ENCODE data around the gene NEURL3. TPM values are rescaled to one million over a fixed set of nuclear protein-coding genes. Genes with fewer than 3 reads are reported as not detected.

Gene NEURL3
- total and polyA plus RNA-seq, 2 donors (not counting 1 experiment from before 2014, with no cell fraction given), result not detected

- H3K27ac ChIP-seq (ENCODE audit: low read length in 2 of 2), result no peak overlapping the region
- no peak overlapping the region for H3K4me3 ChIP-seq (ENCODE audit: control extremely low read depth in 1 of 5, extremely low read depth in 1 of 5, insufficient read depth in 1 of 5, low read depth in 2 of 5, low read length in 4 of 5)
- H3K79me2 ChIP-seq (ENCODE audit: control insufficient read depth, insufficient read depth, low read length), result peaks cover 27% of the 10 kb centered on the region
- peaks cover 24% of the 10 kb centered on the region for H4K20me1 ChIP-seq (ENCODE audit: control insufficient read depth, insufficient read depth, low read length, poor library complexity, severe bottlenecking)
- H3K9ac ChIP-seq (ENCODE audit: low read length), result no peak overlapping the region
- H3K27me3 Mint-ChIP-seq, result no peaks in the 10 kb centered on the region
- H3K4me1 Mint-ChIP-seq, result peaks cover 47% of the 10 kb centered on the region
- peaks cover 38 to 54% of the 10 kb centered on the region in 2 donors for H3K4me1 ChIP-seq (ENCODE audit: control insufficient read depth in 2 of 2, insufficient read depth in 2 of 2, low read length in 2 of 2)
- no peaks in the 10 kb centered on the region for H3K36me3 ChIP-seq (replicated peaks in 1 of 2; ENCODE audit: control extremely low read depth in 1 of 2, control insufficient read depth in 1 of 2, extremely low read depth in 1 of 2, insufficient read depth in 2 of 2, low read length in 1 of 2)
- H3K27me3 ChIP-seq (replicated peaks in 1 of 4; ENCODE audit: control extremely low read depth in 1 of 4, control insufficient read depth in 3 of 4, insufficient read depth in 4 of 4, low read length in 3 of 4), result no peaks in the 10 kb centered on the region
- no peak overlapping the region for H3K4me3 Mint-ChIP-seq
- TF ChIP-seq EZH2 (IDR thresholded peaks at IDR 0.05; ENCODE audit: borderline replicate concordance, insufficient read depth, low read depth, low read length, poor library complexity, severe bottlenecking) (no peak), CTCF (IDR thresholded peaks at IDR 0.05) (no peak)
- no peak overlapping the region for H3K27ac Mint-ChIP-seq
- POLR2A ChIA-PET, result no interaction called here
- no peaks in the 10 kb centered on the region for H3K9me3 ChIP-seq (ENCODE audit: control extremely low read depth in 1 of 3, control insufficient read depth in 2 of 3, insufficient read depth in 1 of 3, low read length in 2 of 3)
- WGBS (ENCODE audit: insufficient coverage), result 100% methylated on average over 2 of the region's 5 CpGs
- DNase-seq, result no peak
- H3K4me2 ChIP-seq (replicated peaks; ENCODE audit: low read depth, low read length, poor library complexity, severe bottlenecking), result no peak overlapping the region
- ATAC-seq (ENCODE audit: low read depth), result no peak
- intact Hi-C loops (cut with micrococcal nuclease), result loop anchor here (5.0 to 10.0 kb wide), 4 partner anchors 210 to 323 kb away; partner anchors contain the start of genes ANKRD39, CNNM3, CNNM4 and ITPRIPL1
- H2AFZ ChIP-seq (ENCODE audit: insufficient read depth, low read depth, low read length, poor library complexity, severe bottlenecking), result no peak overlapping the region
- CTCF ChIA-PET, result interaction anchor here (1.5 to 9.1 kb wide), 4 partner anchors 8 to 20 kb away, joined by 3 to 84 read pairs (median 10); no protein-coding TSS in a partner anchor
- H3K9me3 Mint-ChIP-seq (ENCODE audit: insufficient read depth), result no peaks in the 10 kb centered on the region
Measured at GRCh38 chr2:96534701-96535181, 29.6 kb upstream of the NEURL3 start.

- Mint-ChIP-seq H3K4me1 (peaks cover 43% of the 10 kb centered on the region), H3K9me3 (ENCODE audit: insufficient read depth) (no peaks in the 10 kb centered on the region), H3K27ac (no peak overlapping the region), H3K4me3 (no peak overlapping the region), H3K27me3 (no peaks in the 10 kb centered on the region)
- 100% methylated on average over 1 of the region's 4 CpGs for WGBS (ENCODE audit: insufficient coverage)
- no peak overlapping the region for H3K4me3 ChIP-seq (ENCODE audit: control extremely low read depth in 1 of 5, extremely low read depth in 1 of 5, insufficient read depth in 1 of 5, low read depth in 2 of 5, low read length in 4 of 5)
- H4K20me1 ChIP-seq (ENCODE audit: control insufficient read depth, insufficient read depth, low read length, poor library complexity, severe bottlenecking), result peaks cover 18% of the 10 kb centered on the region
- DNase-seq, result no peak
- H3K36me3 ChIP-seq (replicated peaks in 1 of 2; ENCODE audit: control extremely low read depth in 1 of 2, control insufficient read depth in 1 of 2, extremely low read depth in 1 of 2, insufficient read depth in 2 of 2, low read length in 1 of 2), result no peaks in the 10 kb centered on the region
- H3K79me2 ChIP-seq (ENCODE audit: control insufficient read depth, insufficient read depth, low read length), result peaks cover 21% of the 10 kb centered on the region
- intact Hi-C loops (cut with micrococcal nuclease), result loop anchor here (10.0 kb wide), 1 partner anchor 209 kb away; the partner anchor contains the start of gene ITPRIPL1
- no peaks in the 10 kb centered on the region for H3K27me3 ChIP-seq (replicated peaks in 1 of 4; ENCODE audit: control extremely low read depth in 1 of 4, control insufficient read depth in 3 of 4, insufficient read depth in 4 of 4, low read length in 3 of 4)
- H3K27ac ChIP-seq (ENCODE audit: low read length in 2 of 2), result no peak overlapping the region
- H2AFZ ChIP-seq (ENCODE audit: insufficient read depth, low read depth, low read length, poor library complexity, severe bottlenecking), result no peak overlapping the region
- no peak overlapping the region for H3K9ac ChIP-seq (ENCODE audit: low read length)
- no peak for TF ChIP-seq EZH2 (IDR thresholded peaks at IDR 0.05; ENCODE audit: borderline replicate concordance, insufficient read depth, low read depth, low read length, poor library complexity, severe bottlenecking)
- TF ChIP-seq CTCF (IDR thresholded peaks at IDR 0.05), result no peak
- ATAC-seq (ENCODE audit: low read depth), result no peak
- peaks cover 32 to 48% of the 10 kb centered on the region in 2 donors for H3K4me1 ChIP-seq (ENCODE audit: control insufficient read depth in 2 of 2, insufficient read depth in 2 of 2, low read length in 2 of 2)
- H3K4me2 ChIP-seq (replicated peaks; ENCODE audit: low read depth, low read length, poor library complexity, severe bottlenecking), result no peak overlapping the region
- POLR2A ChIA-PET, result no interaction called here
- CTCF ChIA-PET, result interaction anchor here (0.5 to 9.1 kb wide), 5 partner anchors 11 to 1125 kb away, joined by 3 to 84 read pairs (median 3); no protein-coding TSS in a partner anchor
- H3K9me3 ChIP-seq (ENCODE audit: control extremely low read depth in 1 of 3, control insufficient read depth in 2 of 3, insufficient read depth in 1 of 3, low read length in 2 of 3), result no peaks in the 10 kb centered on the region
Measured at GRCh38 chr2:96534141-96534540, 29.0 kb upstream of the NEURL3 start.

Data from B cell (primary cell).